ENCODE data around the gene DRD1. TPM values are rescaled to one million over a fixed set of nuclear protein-coding genes. Genes with fewer than 3 reads are reported as not detected.
"Not testable (repeated sequence)": the region's sequence is repeated elsewhere in the genome, so short reads cannot be mapped to it uniquely, and the experiment has no call there.

DRD1 gene
- polyA plus RNA-seq, 4 donors, result 0.04 TPM; not detected in 3

DNA sequence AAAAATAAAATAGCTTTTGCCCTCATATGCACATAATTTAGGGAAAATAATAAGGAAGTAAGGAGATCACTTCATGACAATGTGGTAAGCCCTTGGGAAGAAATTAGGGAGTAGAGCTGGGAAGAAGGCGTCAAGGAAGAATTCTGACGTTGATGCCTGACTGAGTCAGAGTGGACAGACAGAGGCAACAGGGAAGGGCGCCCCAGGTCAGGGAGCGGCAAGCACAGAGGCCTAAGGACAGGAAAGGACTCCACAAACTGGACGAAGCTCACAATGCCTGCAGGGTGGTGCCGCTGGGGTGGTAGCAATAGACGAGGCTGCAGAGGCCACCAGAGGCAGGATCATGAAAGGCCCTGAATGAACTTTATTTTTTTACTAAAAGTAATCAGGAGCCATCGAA, 7.6 kb downstream of the DRD1 start:
- DNase-seq (ENCODE audit: low read depth in 4 of 4, low spot score in 3 of 4), result no peak

DNA sequence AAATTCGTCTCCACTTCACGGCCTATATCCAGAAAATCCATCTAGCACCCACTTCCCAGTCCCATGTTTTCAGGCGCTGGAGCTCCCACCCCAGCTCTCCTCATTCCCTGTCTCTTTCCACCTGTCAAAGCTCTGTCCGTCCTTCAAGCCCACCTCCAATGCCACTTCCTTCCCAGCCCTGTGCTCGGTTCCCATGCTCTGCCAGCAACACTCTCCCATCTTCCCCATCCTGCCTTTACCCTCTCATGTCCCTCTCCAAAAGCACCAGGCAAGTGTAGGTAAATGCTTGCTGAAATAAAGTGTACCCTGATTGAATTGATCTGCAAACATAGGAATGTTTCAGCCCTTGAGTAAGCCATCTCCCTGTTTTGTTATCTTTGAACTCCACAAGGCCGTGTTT, 9.2 kb downstream of the DRD1 start:
- no peak for DNase-seq (ENCODE audit: low read depth in 4 of 4, low spot score in 3 of 4)

DNA sequence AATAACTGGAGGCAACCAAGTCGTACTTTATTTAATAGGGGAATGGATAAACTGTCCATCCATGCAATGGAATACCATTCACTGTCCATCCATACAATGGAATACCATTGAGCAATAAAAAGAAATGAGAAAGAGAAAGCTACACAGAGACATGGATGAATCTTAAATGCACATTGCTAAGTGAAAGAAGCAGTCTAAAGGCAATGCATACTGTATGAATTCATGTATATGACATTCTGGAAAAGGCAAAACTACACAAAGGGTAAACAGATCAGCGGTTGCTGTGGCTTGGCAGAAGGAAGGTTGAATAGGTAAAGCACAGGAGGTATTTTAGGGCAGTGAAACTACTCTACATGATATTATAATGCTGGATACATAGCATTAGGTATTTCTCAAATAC, 16.2 kb downstream of the DRD1 start:
- DNase-seq (ENCODE audit: low read depth in 4 of 4, low spot score in 3 of 4), result no peak

GRCh38 chr5:175424594-175424993, 19.4 kb downstream of the DRD1 start:
- not testable (repeated sequence) for DNase-seq (ENCODE audit: low read depth in 4 of 4, low spot score in 3 of 4)

- no peak for DNase-seq (ENCODE audit: low read depth in 4 of 4, low spot score in 3 of 4)
Observed at GRCh38 chr5:175422058-175422457, 21.9 kb downstream of the DRD1 start.

DNA sequence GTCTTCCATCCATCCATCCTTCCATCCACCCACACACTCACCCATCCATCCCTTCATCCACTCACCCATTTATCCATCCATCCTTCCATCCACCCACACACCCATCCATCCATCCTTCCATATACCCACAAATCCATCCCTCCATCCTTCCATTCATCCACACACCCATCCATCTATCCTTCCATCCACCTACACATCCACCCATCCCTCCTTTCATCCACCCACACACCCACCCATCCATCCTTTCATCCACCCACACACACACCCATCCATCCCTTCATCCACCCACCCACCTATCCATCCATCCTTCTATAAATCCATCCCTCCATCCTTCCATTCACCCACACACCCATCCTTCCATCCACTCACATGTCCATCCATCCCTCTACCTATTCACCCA, 23.6 kb downstream of the DRD1 start:
- DNase-seq (ENCODE audit: low read depth in 4 of 4, low spot score in 3 of 4), result no peak

DNA sequence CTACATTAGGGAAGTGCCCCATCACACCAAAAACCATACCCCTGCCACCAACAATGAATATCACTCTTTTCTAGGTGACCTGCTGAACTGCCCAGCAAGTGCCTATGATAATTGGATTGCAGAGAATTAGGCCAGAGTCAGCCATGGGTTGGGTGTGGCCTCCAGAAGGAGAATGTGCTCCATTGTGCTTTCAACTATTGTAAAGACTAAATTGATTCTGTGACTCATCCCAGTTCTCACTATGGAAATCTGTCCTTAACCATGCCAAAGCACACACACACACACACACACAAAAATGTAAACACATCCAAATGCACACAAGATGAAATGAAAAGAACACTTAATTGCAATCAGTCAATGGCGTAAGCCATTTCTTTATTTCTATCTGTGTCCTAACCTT, 25.7 kb downstream of the DRD1 start:
- no peak for DNase-seq (ENCODE audit: low read depth in 4 of 4, low spot score in 3 of 4)

GRCh38 chr5:175417384-175417783, 26.6 kb downstream of the DRD1 start:
- DNase-seq (ENCODE audit: low read depth in 4 of 4, low spot score in 3 of 4), result no peak

- no peak for DNase-seq (ENCODE audit: low read depth in 4 of 4, low spot score in 3 of 4)
Observed at GRCh38 chr5:175415303-175415702, 28.7 kb downstream of the DRD1 start.

DNA sequence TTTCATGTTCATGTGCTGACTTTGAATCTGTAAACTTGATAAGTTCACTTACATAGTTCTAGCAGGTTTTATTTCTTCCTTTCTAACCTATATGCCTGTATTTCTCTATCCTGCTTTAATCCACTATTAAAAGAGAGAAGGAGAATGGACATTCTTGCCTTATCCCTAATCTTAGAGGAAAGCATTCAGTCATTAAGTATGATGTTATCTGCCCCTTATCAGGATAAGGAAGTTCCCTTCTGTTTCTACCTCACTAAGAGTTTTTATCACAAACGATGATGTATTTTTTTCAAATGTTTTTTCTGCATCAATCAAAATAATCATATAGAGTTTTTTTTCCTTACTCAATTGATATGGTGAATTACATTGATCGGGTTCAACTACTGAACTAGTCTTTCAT, 33.1 kb downstream of the DRD1 start:
- no peak for DNase-seq (ENCODE audit: low read depth in 4 of 4, low spot score in 3 of 4)

DNA sequence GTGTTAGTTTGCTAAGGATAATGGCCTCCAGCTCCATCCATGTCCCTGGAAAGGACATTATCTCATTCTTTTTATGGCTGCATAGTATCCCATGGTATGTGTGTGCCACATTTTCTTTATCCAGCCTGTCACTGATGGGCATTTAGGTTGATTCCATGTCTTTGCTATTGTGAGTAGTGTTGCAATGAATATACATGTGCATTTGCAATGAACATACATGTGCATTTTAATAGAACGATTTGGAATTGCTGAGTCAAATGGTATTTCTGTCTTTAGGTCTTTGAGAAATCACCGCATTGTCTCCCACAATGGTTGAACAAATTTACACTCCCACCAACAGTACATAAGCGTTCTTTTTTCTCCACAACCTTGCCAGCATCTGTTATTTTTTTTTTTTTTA, 37.7 kb downstream of the DRD1 start:
- no peak for DNase-seq (ENCODE audit: low read depth in 4 of 4, low spot score in 3 of 4)

- not testable (repeated sequence) for DNase-seq (ENCODE audit: low read depth in 4 of 4, low spot score in 3 of 4)
Observed at GRCh38 chr5:175397590-175398297, 46.2 kb downstream of the DRD1 start.

DNA sequence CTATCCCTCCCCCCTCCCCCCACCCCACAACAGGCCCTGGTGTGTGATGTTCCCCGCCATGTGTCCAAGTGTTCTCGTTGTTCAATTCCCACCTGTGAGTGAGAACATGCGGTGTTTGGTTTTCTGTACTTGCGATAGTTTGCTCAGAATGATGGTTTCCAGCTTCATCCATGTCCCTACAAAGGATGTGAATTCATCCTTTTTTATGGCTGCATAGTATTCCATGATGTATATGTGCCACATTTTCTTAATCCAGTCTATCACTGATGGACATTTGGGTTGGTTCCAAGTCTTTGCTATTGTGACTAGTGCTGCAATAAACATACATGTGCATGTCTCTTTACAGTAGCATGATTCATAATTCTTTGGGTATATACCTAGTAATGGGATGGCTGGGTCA, 48.6 kb downstream of the DRD1 start:
- DNase-seq (ENCODE audit: low read depth in 4 of 4, low spot score in 3 of 4), result not testable (repeated sequence)

- no peak for DNase-seq (ENCODE audit: low read depth in 4 of 4, low spot score in 3 of 4)
Observed at GRCh38 chr5:175394601-175395000, 49.4 kb downstream of the DRD1 start.

- DNase-seq (ENCODE audit: low read depth in 4 of 4, low spot score in 3 of 4), result no peak
Observed at GRCh38 chr5:175393897-175394296, 50.1 kb downstream of the DRD1 start.

GRCh38 chr5:175392236-175392635, 51.7 kb downstream of the DRD1 start:
- DNase-seq (ENCODE audit: low read depth in 4 of 4, low spot score in 3 of 4), result no peak

GRCh38 chr5:175390352-175391083, 53.5 kb downstream of the DRD1 start:
- DNase-seq (ENCODE audit: low read depth in 4 of 4, low spot score in 3 of 4), result no peak

Other genes with a start within 250 kb of the DRD1 start
- gene SFXN1, start 34.4 kb upstream of the DRD1 start, polyA plus RNA-seq (ENCODE audit: insufficient read length in 4 of 4), result 10 to 100 TPM; 41.9 to 46.5 (median 45.2) TPM
- 1 to 10 TPM; 2.5 to 4.0 (median 2.8) TPM for gene HRH2, start 213.9 kb upstream of the DRD1 start, polyA plus RNA-seq (ENCODE audit: insufficient read length in 4 of 4)

All from right renal pelvis (tissue), 4 donors.